Spinal cord (tissue), 10 donors: ENCODE results near the gene SHROOM3. TPM values are rescaled to one million over a fixed set of nuclear protein-coding genes. Genes with fewer than 3 reads are reported as not detected.
A peak's percentile ranks its signal among the peaks of the same experiment; 100 is the strongest.

Experiments used
- DNase-seq, 6 donors: peaks; one replicate each; pipeline versions ENCODE4 v3.0.0 to v3.0.0-alpha.2; 2013 to 2015; ENCODE audit warnings: low spot score in 6 of 6, low read depth in 4 of 6
- H3K27ac ChIP-seq: one replicate; pipeline ENCODE4 v1.5.1; 2013; ENCODE audit warnings: low read depth, low read length, control low read depth
- H3K27me3 ChIP-seq: one replicate; pipeline ENCODE4 v1.6.1; 2013; ENCODE audit warnings: low read length; ENCODE audit not compliant: control insufficient read depth, insufficient read depth
- H3K36me3 ChIP-seq: one replicate; pipeline ENCODE4 v1.6.1; 2013; ENCODE audit warnings: low read length; ENCODE audit not compliant: control insufficient read depth, insufficient read depth
- H3K4me1 ChIP-seq: one replicate; pipeline ENCODE4 v1.6.1; 2013; ENCODE audit warnings: low read length; ENCODE audit not compliant: control insufficient read depth, insufficient read depth
- H3K4me3 ChIP-seq: one replicate; pipeline ENCODE4 v1.5.1; 2013; ENCODE audit warnings: low read depth, low read length, control low read depth
- H3K9me3 ChIP-seq: one replicate; pipeline ENCODE4 v1.6.1; 2013; ENCODE audit warnings: low read length; ENCODE audit not compliant: control insufficient read depth, insufficient read depth
- WGBS: methylation state at CpG from one replicate; pipeline ENCODE4 v1.1.5; 2013; ENCODE audit warnings: missing lambda C conversion rate; ENCODE audit not compliant: insufficient coverage; 5-methylcytosine and 5-hydroxymethylcytosine counted together
- polyA plus RNA-seq, 2 donors: library from polyadenylated mRNA; unstranded; fragments of 120-200 nt; gene quantifications; one replicate each; pipeline ENCODE4 v1.2.1, GENCODE V29; 2013; ENCODE audit not compliant: insufficient read length in 2 of 2
- total RNA-seq, 2 donors: library from RNA; depleted of rRNA in 1 of 2; stranded (reverse); fragments of 120-200 nt in 1 of 2; fragments of >200 nt in 1 of 2; gene quantifications; one replicate each; pipeline versions ENCODE4 v1.2.3 to v1.2.4, GENCODE V29; 2013 to 2014
- donor health status: healthy.

The SHROOM3 gene
- total and polyA plus RNA-seq, 4 donors, result 11.6 to 23.3 (median 19.3) TPM

- DNase-seq, result no peak
- peak overlapping the region; percentile 69 for H3K27ac ChIP-seq
- no peaks in the 10 kb centered on the region for H3K9me3 ChIP-seq
- peaks cover 22% of the 10 kb centered on the region for H3K4me1 ChIP-seq
- no peaks in the 10 kb centered on the region for H3K36me3 ChIP-seq
- WGBS, result 91% methylated on average over 2 of the region's 5 CpGs
- no peak overlapping the region for H3K4me3 ChIP-seq
- no peaks in the 10 kb centered on the region for H3K27me3 ChIP-seq
Measured at GRCh38 chr4:76804096-76804495, 369.1 kb downstream of the SHROOM3 start.

DNA sequence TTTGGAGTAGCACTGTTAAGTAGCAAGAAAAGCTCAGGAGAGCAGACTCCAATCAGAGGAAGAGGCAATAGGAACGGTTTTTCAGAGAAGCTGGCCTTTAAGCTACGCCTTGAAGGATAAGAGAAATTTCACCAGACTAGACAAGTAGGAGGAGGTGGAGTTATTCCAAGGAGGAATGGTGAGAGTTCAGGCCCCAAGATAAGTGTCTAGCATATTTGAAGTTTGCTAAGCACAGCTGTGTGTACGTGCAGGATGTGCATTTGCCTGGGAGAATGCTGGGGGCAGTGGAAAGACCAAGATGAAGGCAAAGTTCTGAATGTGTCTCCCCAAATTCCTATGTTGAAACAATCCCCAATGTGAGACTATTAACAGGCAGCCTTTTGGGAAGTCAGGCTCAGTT, 371.3 kb downstream of the SHROOM3 start:
- Histone ChIP-seq H3K27ac (no peak overlapping the region), H3K9me3 (no peaks in the 10 kb centered on the region), H3K36me3 (no peaks in the 10 kb centered on the region), H3K27me3 (no peaks in the 10 kb centered on the region), H3K4me3 (no peak overlapping the region), H3K4me1 (peaks cover 27% of the 10 kb centered on the region)
- 86% methylated on average over 3 of the region's 3 CpGs for WGBS
- no peak for DNase-seq

DNA sequence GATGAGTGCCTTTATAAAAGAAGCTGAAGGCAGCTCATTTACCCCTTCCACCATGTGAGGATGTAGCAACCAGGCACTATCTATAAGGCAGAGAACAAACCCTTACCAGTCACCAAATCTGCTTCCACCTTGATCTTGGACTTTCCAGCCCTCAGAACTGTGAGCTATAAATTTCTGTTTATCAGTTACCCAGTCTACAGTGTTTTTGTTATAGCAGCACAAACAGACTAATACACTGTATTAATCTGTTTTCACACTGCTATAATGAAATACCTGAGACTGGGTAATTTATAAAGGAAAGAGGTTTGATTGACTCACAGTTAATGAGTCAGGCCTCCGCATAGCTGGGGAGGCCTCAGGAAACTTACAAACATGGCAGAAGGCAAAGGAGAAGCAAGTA, 371.7 kb downstream of the SHROOM3 start:
- no peak for DNase-seq
- no peaks in the 10 kb centered on the region for H3K36me3 ChIP-seq
- no peak overlapping the region for H3K27ac ChIP-seq
- H3K9me3 ChIP-seq, result no peaks in the 10 kb centered on the region
- H3K4me1 ChIP-seq, result peaks cover 24% of the 10 kb centered on the region
- 100% methylated on average over 1 of the region's 1 CpG for WGBS
- H3K27me3 ChIP-seq, result no peaks in the 10 kb centered on the region
- H3K4me3 ChIP-seq, result no peak overlapping the region

DNA sequence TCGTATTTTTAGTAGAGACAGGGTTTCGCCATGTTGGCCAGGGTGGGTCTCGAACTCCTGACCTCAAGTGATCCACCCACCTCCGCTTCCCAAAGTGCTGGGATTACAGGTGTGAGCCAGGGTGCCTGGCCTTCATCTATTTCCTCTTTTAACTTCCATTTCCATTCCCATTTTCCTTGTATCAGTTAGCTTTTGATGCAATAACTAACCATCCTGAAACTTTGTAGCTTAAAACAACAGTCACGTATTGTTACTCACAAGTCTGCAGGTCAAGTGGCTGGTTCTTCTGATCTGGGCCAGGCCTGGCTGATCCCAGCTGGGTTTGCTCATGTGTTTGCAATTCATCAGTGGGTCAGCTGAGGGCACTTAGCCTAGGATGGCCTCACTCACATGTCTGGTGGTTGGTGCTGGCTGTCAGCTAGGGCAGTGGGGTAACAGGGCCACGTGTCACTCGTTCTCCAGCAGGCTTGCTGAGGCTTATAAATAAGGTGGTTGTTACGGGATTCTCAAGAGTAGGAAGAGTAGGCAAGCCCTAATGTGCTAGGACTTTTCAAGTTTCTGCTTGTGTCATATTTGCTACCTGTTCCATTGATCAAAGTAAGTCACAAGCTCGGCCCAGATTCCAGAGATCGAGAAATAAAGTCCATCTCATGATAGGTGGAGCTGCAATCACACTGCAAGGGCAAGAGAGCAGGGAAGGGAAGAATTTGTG, 374.7 kb downstream of the SHROOM3 start:
- Histone ChIP-seq H3K27me3 (no peaks in the 10 kb centered on the region), H3K36me3 (no peaks in the 10 kb centered on the region), H3K27ac (no peak overlapping the region), H3K4me1 (peaks cover 17% of the 10 kb centered on the region), H3K4me3 (no peak overlapping the region), H3K9me3 (no peaks in the 10 kb centered on the region)
- WGBS, result 83% methylated on average over 8 of the region's 10 CpGs
- DNase-seq, result no peak

DNA sequence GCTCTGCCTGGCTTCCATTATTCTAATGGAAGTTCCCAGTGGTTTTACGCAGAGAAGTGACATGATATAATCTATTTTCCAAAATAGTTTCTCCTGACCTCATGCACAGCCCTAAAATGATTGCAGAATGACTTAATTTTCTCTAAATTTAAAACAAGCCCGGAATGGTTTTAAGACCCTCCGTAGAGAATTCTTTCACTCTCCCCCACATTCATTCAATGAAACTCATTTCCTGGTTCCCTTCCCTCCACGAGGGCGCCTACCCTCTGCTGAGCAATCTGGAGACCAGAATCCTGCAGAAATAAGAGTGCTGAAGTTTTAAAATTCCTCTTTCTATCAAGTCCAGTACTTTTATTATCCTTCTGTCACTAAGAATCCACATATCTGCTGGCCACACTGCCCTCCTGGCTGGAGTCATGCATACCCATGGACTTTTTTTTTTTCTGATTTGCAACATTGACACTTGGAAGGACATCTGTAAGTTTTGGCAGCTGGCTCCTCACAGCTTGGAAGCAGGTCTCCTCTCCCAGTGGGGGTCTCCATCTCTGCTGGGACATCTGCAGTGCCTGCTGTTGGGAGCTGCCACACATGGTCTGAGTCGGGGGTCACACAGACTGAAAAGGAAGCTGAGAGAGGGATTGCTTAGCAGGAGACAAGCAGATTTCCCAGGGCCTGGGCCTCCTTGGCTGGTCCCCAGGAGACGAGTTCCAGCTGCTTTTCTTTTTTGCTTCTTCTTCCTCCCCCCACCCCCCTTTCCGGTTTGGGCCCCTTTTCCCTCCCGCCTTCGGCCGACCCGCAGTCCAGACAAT, 376.8 kb downstream of the SHROOM3 start:
- Histone ChIP-seq H3K27ac (peak overlapping the region; percentile 69), H3K27me3 (no peaks in the 10 kb centered on the region), H3K4me3 (no peak overlapping the region), H3K36me3 (no peaks in the 10 kb centered on the region), H3K9me3 (peaks cover 5% of the 10 kb centered on the region), H3K4me1 (peaks cover 17% of the 10 kb centered on the region)
- peak in 2 of 6 donors; percentile 59 to 84 for DNase-seq
- WGBS, result 39% methylated on average over 4 of the region's 12 CpGs

- Histone ChIP-seq H3K4me3 (no peak overlapping the region), H3K27me3 (no peaks in the 10 kb centered on the region), H3K9me3 (peaks cover 5% of the 10 kb centered on the region), H3K27ac (peak overlapping the region; percentile 64), H3K4me1 (peaks cover 17% of the 10 kb centered on the region), H3K36me3 (no peaks in the 10 kb centered on the region)
- 100% methylated on average over 3 of the region's 4 CpGs for WGBS
- no peak for DNase-seq
Measured at GRCh38 chr4:76813070-76813469, 378.0 kb downstream of the SHROOM3 start.

DNA sequence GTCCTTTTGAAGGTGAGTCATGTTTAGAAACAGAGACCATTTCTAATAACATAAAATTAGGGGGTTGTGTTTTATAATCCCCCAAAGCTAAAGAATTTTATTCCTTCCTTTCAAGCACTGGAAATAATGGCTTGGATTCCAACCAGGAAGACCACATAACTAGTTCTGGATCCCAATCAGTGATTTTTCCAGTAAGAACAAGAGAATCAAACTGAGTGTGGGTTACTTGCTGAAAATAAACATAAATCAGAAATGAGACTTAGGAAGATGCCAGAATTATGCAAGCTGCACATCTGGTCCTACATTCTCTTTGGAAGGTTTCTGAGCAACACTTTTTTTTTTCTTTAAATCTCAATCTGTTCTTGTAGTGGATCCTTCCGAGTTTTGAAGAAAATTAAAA, 386.6 kb downstream of the SHROOM3 start:
- Histone ChIP-seq H3K4me1 (no peaks in the 10 kb centered on the region), H3K27ac (no peak overlapping the region), H3K27me3 (no peaks in the 10 kb centered on the region), H3K9me3 (peaks cover 3% of the 10 kb centered on the region), H3K4me3 (no peak overlapping the region), H3K36me3 (no peaks in the 10 kb centered on the region)
- peak in 1 of 6 donors; percentile 74 for DNase-seq
- WGBS, result no CpG with 5 or more reads among the region's 1 CpG

DNA sequence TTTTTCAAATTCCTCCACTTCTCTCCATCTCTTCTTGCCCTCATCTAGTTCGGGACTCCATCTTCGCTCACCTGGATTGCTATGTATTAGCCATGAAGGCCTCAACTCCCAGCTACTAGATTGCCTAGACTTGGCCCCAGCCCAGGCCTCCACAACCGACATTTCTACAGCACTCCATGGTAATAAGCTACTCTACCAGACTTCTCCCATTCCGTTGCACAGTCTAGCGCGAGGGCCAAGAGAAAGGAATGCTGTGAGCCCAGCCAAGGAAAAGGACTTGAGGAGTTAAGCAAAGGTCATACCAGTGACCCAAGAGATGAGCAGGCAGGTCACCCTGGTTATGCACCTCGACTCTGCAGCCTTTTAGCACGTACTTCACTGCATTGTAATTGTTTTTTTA, 387.3 kb downstream of the SHROOM3 start:
- DNase-seq, result peak in 1 of 6 donors; percentile 32
- no peaks in the 10 kb centered on the region for H3K27me3 ChIP-seq
- H3K4me3 ChIP-seq, result no peak overlapping the region
- peaks cover 3% of the 10 kb centered on the region for H3K9me3 ChIP-seq
- H3K4me1 ChIP-seq, result no peaks in the 10 kb centered on the region
- 79% methylated on average over 6 of the region's 8 CpGs for WGBS
- no peaks in the 10 kb centered on the region for H3K36me3 ChIP-seq
- H3K27ac ChIP-seq, result no peak overlapping the region

- DNase-seq, result peak in 1 of 6 donors; percentile 28
- no CpG with 5 or more reads among the region's 1 CpG for WGBS
- peaks cover 3% of the 10 kb centered on the region for H3K9me3 ChIP-seq
- H3K4me3 ChIP-seq, result no peak overlapping the region
- H3K36me3 ChIP-seq, result no peaks in the 10 kb centered on the region
- H3K4me1 ChIP-seq, result no peaks in the 10 kb centered on the region
- no peak overlapping the region for H3K27ac ChIP-seq
- no peaks in the 10 kb centered on the region for H3K27me3 ChIP-seq
Measured at GRCh38 chr4:76823495-76823894, 388.5 kb downstream of the SHROOM3 start.

GRCh38 chr4:76830612-76830963, 395.6 kb downstream of the SHROOM3 start:
- H3K4me3 ChIP-seq, result no peak overlapping the region
- H3K27me3 ChIP-seq, result no peaks in the 10 kb centered on the region
- DNase-seq, result no peak
- H3K36me3 ChIP-seq, result no peaks in the 10 kb centered on the region
- H3K9me3 ChIP-seq, result no peaks in the 10 kb centered on the region
- 51% methylated on average over 3 of the region's 4 CpGs for WGBS
- H3K27ac ChIP-seq, result peak overlapping the region; percentile 85
- H3K4me1 ChIP-seq, result peaks cover 14% of the 10 kb centered on the region
